ENCODE results near the gene MAST4. TPM values are rescaled to one million over a fixed set of nuclear protein-coding genes. Genes with fewer than 3 reads are reported as not detected.

Gene MAST4
- total RNA-seq, 1 experiment from 2014 or later: 10.9 TPM

DNA sequence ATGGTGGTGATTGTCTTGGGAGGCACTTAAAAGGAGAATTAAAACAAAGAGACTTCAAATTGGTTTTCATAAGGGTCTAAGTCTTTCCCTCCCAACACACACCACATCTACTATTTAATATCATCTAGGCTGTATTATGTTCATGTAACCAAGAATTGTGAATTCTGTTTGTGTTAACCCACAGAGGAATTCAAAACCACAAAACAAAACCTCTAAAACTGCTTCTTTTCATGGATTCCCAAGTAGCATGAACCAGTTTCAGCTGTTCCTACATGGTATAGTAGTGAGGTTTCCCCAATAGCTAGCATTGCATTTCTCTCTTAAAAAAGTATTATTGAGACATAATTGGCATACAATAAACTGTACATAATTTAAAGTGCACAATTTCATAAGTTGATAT, 316.6 kb downstream of the MAST4 start:
- intact Hi-C loops (cut with micrococcal nuclease; ENCODE audit: unreplicated experiment): no loop called here
- no TSS peak for BruUV-seq (replicated peaks)
- H3K27ac Mint-ChIP-seq (ENCODE audit: unreplicated experiment): no peak overlapping the region
- H3K9me3 Mint-ChIP-seq (ENCODE audit: low read depth, unreplicated experiment): no peaks in the 10 kb centered on the region
- no peak for TF ChIP-seq CTCF (IDR thresholded peaks at IDR 0.05; ENCODE audit: unreplicated experiment)
- H3K36me3 Mint-ChIP-seq (ENCODE audit: insufficient read depth, unreplicated experiment): no peaks in the 10 kb centered on the region
- no peak for DNase-seq
- no peaks in the 10 kb centered on the region for H3K27me3 Mint-ChIP-seq (ENCODE audit: unreplicated experiment)
- CTCF ChIA-PET: no interaction called here
- H3K4me1 Mint-ChIP-seq (ENCODE audit: low read depth, unreplicated experiment): no peaks in the 10 kb centered on the region
- no peak overlapping the region for H3K4me3 Mint-ChIP-seq (ENCODE audit: low read depth, unreplicated experiment)

- intact Hi-C loops (cut with micrococcal nuclease; ENCODE audit: unreplicated experiment): no loop called here
- no peak overlapping the region for H3K27ac Mint-ChIP-seq (ENCODE audit: unreplicated experiment)
- BruUV-seq (replicated peaks): no TSS peak
- no peaks in the 10 kb centered on the region for H3K27me3 Mint-ChIP-seq (ENCODE audit: unreplicated experiment)
- H3K4me3 Mint-ChIP-seq (ENCODE audit: low read depth, unreplicated experiment): no peak overlapping the region
- no peaks in the 10 kb centered on the region for H3K4me1 Mint-ChIP-seq (ENCODE audit: low read depth, unreplicated experiment)
- TF ChIP-seq CTCF (IDR thresholded peaks at IDR 0.05; ENCODE audit: unreplicated experiment): no peak
- H3K36me3 Mint-ChIP-seq (ENCODE audit: insufficient read depth, unreplicated experiment): no peaks in the 10 kb centered on the region
- no peak for DNase-seq
- CTCF ChIA-PET: interaction anchor here (0.7 kb wide), 1 partner anchor 16 kb away, joined by 4 read pairs; no protein-coding TSS in a partner anchor
- H3K9me3 Mint-ChIP-seq (ENCODE audit: low read depth, unreplicated experiment): peaks cover 2% of the 10 kb centered on the region
Measured at GRCh38 chr5:66915531-66915930, 319.3 kb downstream of the MAST4 start.

DNA sequence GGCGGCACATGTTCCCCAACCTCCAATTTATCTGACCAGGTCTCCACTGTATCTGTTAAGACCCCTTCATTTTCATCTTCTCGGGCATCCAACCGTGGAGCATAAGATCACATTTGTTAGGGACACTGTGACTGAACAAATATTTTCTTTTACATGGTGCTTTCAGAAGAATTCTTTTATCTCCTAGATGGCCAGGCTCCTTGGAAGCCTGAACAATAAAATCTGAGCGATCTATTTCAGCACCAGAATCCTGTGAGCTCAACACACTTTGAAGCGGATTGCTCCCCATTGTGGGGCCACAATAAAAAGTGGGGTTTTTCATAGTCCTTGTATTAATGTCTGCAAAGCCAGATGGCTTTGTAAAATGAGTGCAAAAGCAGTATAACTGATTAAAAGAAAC, 326.7 kb downstream of the MAST4 start:
- CTCF ChIA-PET: no interaction called here
- no TSS peak for BruUV-seq (replicated peaks)
- H3K4me1 Mint-ChIP-seq (ENCODE audit: low read depth, unreplicated experiment): no peaks in the 10 kb centered on the region
- intact Hi-C loops (cut with micrococcal nuclease; ENCODE audit: unreplicated experiment): no loop called here
- no peak overlapping the region for H3K4me3 Mint-ChIP-seq (ENCODE audit: low read depth, unreplicated experiment)
- no peak overlapping the region for H3K27ac Mint-ChIP-seq (ENCODE audit: unreplicated experiment)
- peaks cover 2% of the 10 kb centered on the region for H3K9me3 Mint-ChIP-seq (ENCODE audit: low read depth, unreplicated experiment)
- DNase-seq: no peak
- TF ChIP-seq CTCF (IDR thresholded peaks at IDR 0.05; ENCODE audit: unreplicated experiment): no peak
- H3K36me3 Mint-ChIP-seq (ENCODE audit: insufficient read depth, unreplicated experiment): no peaks in the 10 kb centered on the region
- H3K27me3 Mint-ChIP-seq (ENCODE audit: unreplicated experiment): no peaks in the 10 kb centered on the region

DNA sequence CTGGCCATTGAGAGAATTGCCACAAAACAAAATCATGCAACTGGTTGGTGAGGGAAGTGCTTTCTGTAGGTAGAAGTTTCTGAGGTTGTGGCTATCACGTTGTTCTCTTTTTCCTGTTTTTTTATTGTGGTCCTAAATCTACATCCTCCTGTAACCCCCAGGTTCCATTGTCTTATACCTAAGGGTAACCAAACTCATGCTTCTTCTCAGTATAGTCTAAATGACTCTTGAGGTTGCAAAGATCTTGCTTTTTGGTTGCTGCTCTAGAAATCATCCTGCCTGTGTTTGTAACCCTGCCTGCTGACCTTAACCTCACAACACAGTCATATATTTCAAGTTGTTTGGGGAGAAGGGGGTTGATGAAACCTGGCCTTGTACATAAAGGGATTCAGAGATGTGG, 327.3 kb downstream of the MAST4 start:
- H3K9me3 Mint-ChIP-seq (ENCODE audit: low read depth, unreplicated experiment): peaks cover 2% of the 10 kb centered on the region
- H3K4me1 Mint-ChIP-seq (ENCODE audit: low read depth, unreplicated experiment): no peaks in the 10 kb centered on the region
- no peaks in the 10 kb centered on the region for H3K36me3 Mint-ChIP-seq (ENCODE audit: insufficient read depth, unreplicated experiment)
- no peak for TF ChIP-seq CTCF (IDR thresholded peaks at IDR 0.05; ENCODE audit: unreplicated experiment)
- CTCF ChIA-PET: no interaction called here
- no peak for DNase-seq
- no peak overlapping the region for H3K4me3 Mint-ChIP-seq (ENCODE audit: low read depth, unreplicated experiment)
- H3K27me3 Mint-ChIP-seq (ENCODE audit: unreplicated experiment): no peaks in the 10 kb centered on the region
- H3K27ac Mint-ChIP-seq (ENCODE audit: unreplicated experiment): no peak overlapping the region
- BruUV-seq (replicated peaks): no TSS peak
- intact Hi-C loops (cut with micrococcal nuclease; ENCODE audit: unreplicated experiment): no loop called here

DNA sequence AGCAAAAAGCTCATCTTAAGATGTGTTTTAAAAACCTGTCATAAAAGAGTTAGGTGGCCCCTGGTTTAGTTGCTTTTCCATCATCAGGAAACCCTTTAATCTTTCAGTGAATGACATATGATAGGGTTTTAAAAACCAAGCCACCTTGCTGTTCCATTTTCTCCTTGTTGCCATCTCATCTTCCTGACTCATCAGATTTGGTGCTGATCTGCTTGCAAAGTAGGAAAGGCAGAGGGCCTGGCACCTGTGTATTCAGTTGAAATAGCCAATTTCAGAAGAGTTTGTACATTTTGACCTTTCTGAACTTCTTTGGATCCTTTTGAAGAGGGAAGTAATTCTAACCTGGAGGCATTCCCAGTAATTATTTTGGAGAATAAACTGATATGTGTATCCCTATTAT, 327.7 kb downstream of the MAST4 start:
- no TSS peak for BruUV-seq (replicated peaks)
- no peaks in the 10 kb centered on the region for H3K27me3 Mint-ChIP-seq (ENCODE audit: unreplicated experiment)
- H3K4me3 Mint-ChIP-seq (ENCODE audit: low read depth, unreplicated experiment): no peak overlapping the region

More for the DNA sequence above, 327.7 kb downstream of the MAST4 start:
- CTCF ChIA-PET: no interaction called here
- no peak for TF ChIP-seq CTCF (IDR thresholded peaks at IDR 0.05; ENCODE audit: unreplicated experiment)
- Mint-ChIP-seq H3K36me3 (ENCODE audit: insufficient read depth, unreplicated experiment) (no peaks in the 10 kb centered on the region), H3K27ac (ENCODE audit: unreplicated experiment) (no peak overlapping the region), H3K4me1 (ENCODE audit: low read depth, unreplicated experiment) (no peaks in the 10 kb centered on the region), H3K9me3 (ENCODE audit: low read depth, unreplicated experiment) (peaks cover 2% of the 10 kb centered on the region)
- intact Hi-C loops (cut with micrococcal nuclease; ENCODE audit: unreplicated experiment): no loop called here
- DNase-seq: no peak
